Pancreas (tissue), 10 donors: ENCODE data around the gene C14orf93. TPM values are rescaled to one million over a fixed set of nuclear protein-coding genes. Genes with fewer than 3 reads are reported as not detected.

Source experiments
- ATAC-seq, 4 donors: fragments of 200-7000 bp; cut with Tn5 transposase; one replicate each; pipeline versions ENCODE4 v1.8.0 to v1.9.1; 2020; ENCODE audit warnings: mild to moderate bottlenecking in 4 of 4, moderate library complexity in 4 of 4
- DNase-seq, 6 donors: peaks; one replicate each; pipeline ENCODE4 v3.0.0-alpha.2; 2020
- FAIRE-seq: peaks from 2 replicates; lab custom pipeline; 2012; peaks lifted over from hg19 to GRCh38; lab: Jason Lieb, UNC
- H3K27ac ChIP-seq, 4 donors: fragments of 200-600 bp; sonication (generic); 1 replicate in 3 of 4; 2 replicates in 1 of 4; pipeline versions ENCODE4 v1.5.0 to v1.8.0; 2020
- H3K27me3 ChIP-seq, 4 donors: fragments of 200-600 bp; one replicate each; pipeline ENCODE4 v1.8.0; 2021
- H3K36me3 ChIP-seq, 3 donors: fragments of 200-600 bp; sonication (generic) in 1 of 3; one replicate each; pipeline versions ENCODE4 v1.5.0 to v1.8.0; 2020 to 2021
- H3K4me1 ChIP-seq, 3 donors: fragments of 200-600 bp; one replicate each; pipeline ENCODE4 v1.8.0; 2021
- H3K4me3 ChIP-seq, 4 donors: fragments of 200-600 bp; sonication (generic) in 2 of 4; one replicate each; pipeline versions ENCODE4 v1.5.0 to v1.8.0; 2020 to 2021
- H3K9me3 ChIP-seq, 4 donors: fragments of 200-600 bp; one replicate each; pipeline ENCODE4 v1.8.0; 2021
- WGBS, 2 donors: extraction: QIAGEN DNeasy Blood & Tissue Kit; methylation state at CpG; one replicate each; pipeline ENCODE4 v1.1.7; 2013; 5-methylcytosine and 5-hydroxymethylcytosine counted together
- intact Hi-C, 3 donors: fragments of 100-400 bp; cut with DNase I; formaldehyde crosslinking; loops; one replicate each; pipeline versions ENCODE4 v1.11.1 to v1.14.2; 2022
- polyA plus RNA-seq, 2 donors: library from polyadenylated mRNA; stranded (reverse); fragments of 200-250 nt; gene quantifications; one replicate each; pipeline ENCODE4 v1.2.3, GENCODE V29; 2013
- total RNA-seq, 6 donors: library from RNA; stranded (reverse); fragmentation: NEBNext Ultra II Directional in 4 of 6; extraction: Animal tissue kit (Norgen Biotek cat#: 25700) in 4 of 6; gene quantifications; one replicate each; pipeline versions ENCODE4 v1.2.1 to v1.2.4, GENCODE V29; 2021 to 2023
- TF ChIP-seq, protein P1 (sequence below), 4 donors: fragments of 200-600 bp; sonication (generic) in 3 of 4; IDR thresholded peaks; one replicate each; pipeline versions ENCODE4 v1.5.0 to v1.8.0; 2021; ENCODE audit warnings: antibody characterized with exemption in 4 of 4
- donor health status: healthy with polysubstance abuse.
- donor health status: DM: no; HTN: no; CAD: no; lungs with moderate emphysema.
- donor health status: DM: no; HTN: no; CAD: no.
- donor health status: control.
- donor health status: control.
- donor health status: Bipolar disorder and iron deficiency.
- donor health status: DM: yes; HTN: yes; CAD: no.
- donor health status: DM: no; HTN: no; CAD: no.
- donor health status: DM: no; HTN: no; CAD: no.
- donor health status: DM: yes; HTN: yes; CAD: no.

C14orf93 gene
- total and polyA plus RNA-seq, 8 donors: 4.3 to 11.3 (median 6.5) TPM

DNA sequence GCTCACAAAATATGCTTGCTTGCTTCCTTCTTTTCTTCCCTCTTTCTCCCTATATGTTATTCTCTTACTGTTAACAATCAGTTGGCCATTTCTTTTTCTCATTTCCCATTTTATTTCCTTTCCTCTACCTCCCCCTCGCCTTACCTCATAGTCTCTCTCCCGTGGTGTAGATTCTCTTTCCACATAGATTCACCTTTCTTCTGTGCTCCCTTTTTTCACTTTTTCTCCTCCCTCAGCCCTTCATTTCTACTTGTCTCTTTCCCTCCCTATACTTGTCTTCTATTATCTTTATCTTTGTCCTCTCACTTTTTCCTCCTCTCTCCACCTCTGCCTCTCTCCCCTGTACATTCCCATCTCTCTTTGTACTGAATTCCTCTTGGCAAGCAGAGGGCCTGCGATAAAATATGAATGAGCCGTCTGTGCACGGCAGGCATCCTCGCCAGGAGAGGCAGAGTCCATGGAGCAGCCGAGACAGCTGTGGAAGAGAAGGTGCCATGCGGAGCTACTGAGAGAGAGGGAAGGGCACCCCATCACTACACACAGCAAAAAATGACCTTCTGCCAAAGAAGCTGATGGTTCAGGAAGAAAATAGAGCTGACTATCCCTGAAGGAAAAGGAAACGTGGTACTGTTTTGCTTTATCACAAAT, 12.1 kb downstream of the C14orf93 start:
- H3K4me3 ChIP-seq: no peak overlapping the region
- no peaks in the 10 kb centered on the region for H3K9me3 ChIP-seq
- no peaks in the 10 kb centered on the region for H3K27me3 ChIP-seq
- H3K4me1 ChIP-seq: no peaks in the 10 kb centered on the region
- intact Hi-C loops: loop anchor here in 2 of 3 donors (5.0 to 10.0 kb wide), 2 partner anchors 50 to 57 kb away; partner anchors contain the start of gene CDH24 (in 1 of the 2)
- no peak for DNase-seq
- no peak for ATAC-seq
- H3K27ac ChIP-seq: no peak overlapping the region
- no peaks in the 10 kb centered on the region for H3K36me3 ChIP-seq
- no peak for FAIRE-seq
- TF ChIP-seq, protein P1, sequence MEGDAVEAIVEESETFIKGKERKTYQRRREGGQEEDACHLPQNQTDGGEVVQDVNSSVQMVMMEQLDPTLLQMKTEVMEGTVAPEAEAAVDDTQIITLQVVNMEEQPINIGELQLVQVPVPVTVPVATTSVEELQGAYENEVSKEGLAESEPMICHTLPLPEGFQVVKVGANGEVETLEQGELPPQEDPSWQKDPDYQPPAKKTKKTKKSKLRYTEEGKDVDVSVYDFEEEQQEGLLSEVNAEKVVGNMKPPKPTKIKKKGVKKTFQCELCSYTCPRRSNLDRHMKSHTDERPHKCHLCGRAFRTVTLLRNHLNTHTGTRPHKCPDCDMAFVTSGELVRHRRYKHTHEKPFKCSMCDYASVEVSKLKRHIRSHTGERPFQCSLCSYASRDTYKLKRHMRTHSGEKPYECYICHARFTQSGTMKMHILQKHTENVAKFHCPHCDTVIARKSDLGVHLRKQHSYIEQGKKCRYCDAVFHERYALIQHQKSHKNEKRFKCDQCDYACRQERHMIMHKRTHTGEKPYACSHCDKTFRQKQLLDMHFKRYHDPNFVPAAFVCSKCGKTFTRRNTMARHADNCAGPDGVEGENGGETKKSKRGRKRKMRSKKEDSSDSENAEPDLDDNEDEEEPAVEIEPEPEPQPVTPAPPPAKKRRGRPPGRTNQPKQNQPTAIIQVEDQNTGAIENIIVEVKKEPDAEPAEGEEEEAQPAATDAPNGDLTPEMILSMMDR (IDR thresholded peaks at IDR 0.05): no peak
- WGBS, 2 donors: 70 to 75% methylated on average over 9 of the region's 9 CpGs

GRCh38 chr14:22996768-22997654, 12.9 kb downstream of the C14orf93 start:
- Histone ChIP-seq H3K27me3 (no peaks in the 10 kb centered on the region), H3K4me3 (no peak overlapping the region), H3K4me1 (no peaks in the 10 kb centered on the region), H3K9me3 (no peaks in the 10 kb centered on the region), H3K27ac (no peak overlapping the region), H3K36me3 (no peaks in the 10 kb centered on the region)
- ATAC-seq (peak in 2 of 4 donors; percentile 23 to 33), FAIRE-seq (no peak), DNase-seq (no peak)
- intact Hi-C loops: loop anchor here in 2 of 3 donors (5.0 to 10.0 kb wide), 2 partner anchors 50 to 58 kb away; partner anchors contain the start of gene CDH24 (in 1 of the 2)
- TF ChIP-seq, protein P1 (IDR thresholded peaks at IDR 0.05): no peak
- 73 to 75% methylated on average over 11 of the region's 11 CpGs for WGBS, 2 donors

DNA sequence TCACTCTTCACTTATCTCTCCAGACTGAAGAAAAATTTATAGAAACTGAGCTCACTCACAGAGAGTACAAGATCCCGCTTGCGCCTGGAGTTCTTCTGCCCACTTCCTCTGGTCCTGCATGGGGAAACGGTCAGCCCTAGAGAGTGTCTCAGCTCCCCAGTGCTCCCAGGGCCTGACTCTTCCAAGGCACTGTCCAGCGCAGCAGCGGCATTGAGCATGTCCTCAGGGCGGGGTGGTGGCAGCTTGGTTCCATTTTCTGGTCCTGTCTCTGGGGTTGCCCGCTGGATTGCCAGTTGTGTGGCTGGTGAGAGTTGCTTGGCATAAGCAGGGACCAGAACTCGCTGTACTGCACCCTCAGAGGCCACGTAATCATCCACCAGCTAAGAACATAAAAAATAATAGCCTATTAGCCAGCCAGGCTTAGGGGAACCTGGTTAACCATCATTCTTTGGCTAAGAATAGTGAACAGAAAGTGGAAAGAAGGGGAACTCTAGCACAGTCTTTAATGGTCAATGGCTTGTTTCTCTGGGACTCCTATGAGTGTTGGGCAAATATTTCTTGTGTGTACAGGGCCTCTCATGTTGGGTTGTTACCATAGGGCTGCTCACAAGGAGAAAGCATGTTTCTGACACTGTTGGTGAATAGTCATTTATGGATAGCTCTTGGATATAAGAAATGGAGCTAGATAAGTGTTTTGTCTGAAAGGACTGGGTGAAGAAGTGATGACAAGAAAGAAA, 13.9 kb downstream of the C14orf93 start:
- H3K27me3 ChIP-seq: no peaks in the 10 kb centered on the region
- TF ChIP-seq, protein P1 (IDR thresholded peaks at IDR 0.05): no peak
- H3K27ac ChIP-seq: no peak overlapping the region
- 91 to 92% methylated on average over 9 of the region's 9 CpGs for WGBS, 2 donors
- H3K4me3 ChIP-seq: no peak overlapping the region
- no peak for FAIRE-seq
- no peaks in the 10 kb centered on the region for H3K4me1 ChIP-seq
- H3K9me3 ChIP-seq: no peaks in the 10 kb centered on the region
- ATAC-seq: peak in 1 of 4 donors; percentile 19
- H3K36me3 ChIP-seq: no peaks in the 10 kb centered on the region
- intact Hi-C loops: loop anchor here in 2 of 3 donors (5.0 to 10.0 kb wide), 2 partner anchors 51 to 59 kb away; partner anchors contain the start of gene CDH24 (in 1 of the 2)
- DNase-seq: peak in 1 of 6 donors; percentile 46

DNA sequence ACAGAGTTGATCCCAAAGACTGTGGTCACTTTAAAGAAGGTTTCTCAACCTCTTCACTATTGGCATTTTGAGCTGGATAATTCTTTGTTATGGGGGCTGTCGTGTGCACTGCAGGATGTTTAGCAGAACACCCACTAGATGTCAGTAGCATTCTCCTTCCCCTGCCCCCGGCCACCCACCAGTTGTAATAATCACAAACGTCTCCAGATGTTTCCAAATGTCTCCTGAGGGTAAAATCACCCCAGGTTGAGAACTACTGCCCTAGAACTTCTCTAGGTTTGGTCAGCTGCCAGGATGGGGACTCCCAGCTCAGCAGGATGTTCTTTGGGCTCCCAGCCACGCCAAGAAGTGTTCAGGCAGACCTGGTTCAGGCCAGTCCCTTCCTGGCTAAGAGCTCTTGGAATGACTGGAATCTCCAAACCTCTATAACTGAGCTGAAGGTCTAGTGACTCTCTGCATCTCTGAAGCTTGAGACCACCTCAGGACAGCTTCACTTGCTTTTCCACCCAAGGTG, 15.1 kb downstream of the C14orf93 start:
- Histone ChIP-seq H3K4me1 (no peaks in the 10 kb centered on the region), H3K4me3 (no peak overlapping the region), H3K36me3 (no peaks in the 10 kb centered on the region), H3K27ac (no peak overlapping the region), H3K27me3 (no peaks in the 10 kb centered on the region), H3K9me3 (no peaks in the 10 kb centered on the region)
- intact Hi-C loops: loop anchor here in 2 of 3 donors (5.0 to 10.0 kb wide), 2 partner anchors 52 to 60 kb away; partner anchors contain the start of gene CDH24 (in 1 of the 2)
- FAIRE-seq (no peak), DNase-seq (no peak), ATAC-seq (peak in 3 of 4 donors; percentile 69 to 82 (median 80))
- WGBS, 2 donors: 14 to 20% methylated on average over 4 of the region's 4 CpGs
- TF ChIP-seq, protein P1 (IDR thresholded peaks at IDR 0.05): peak in 2 of 4 donors; percentile 19 to 25
